NCI-H748 (cell line): ENCODE results near the gene NSMCE1.

Experiments
- DNase-seq: peaks from one replicate; lab custom pipeline; 2025; ENCODE audit not compliant: unreplicated experiment; lab: John Stamatoyannopoulos, UW

The NSMCE1 gene

GRCh38 chr16:27268376-27269299 is at the start of gene NSMCE1:
Gene NSMCE1 (minus strand): TSS chr16:27268772. CDS start chr16:27257570, 11,202 bp downstream.
- peak; percentile 95 for DNase-seq

GRCh38 chr16:27317738-27318391 is 49.3 kb upstream of the NSMCE1 start:
- DNase-seq: no peak

- no peak for DNase-seq
These were observed 48.7 kb upstream of the NSMCE1 start for GRCh38 chr16:27317320-27317719.

GRCh38 chr16:27316038-27316680 is 47.6 kb upstream of the NSMCE1 start:
- DNase-seq: no peak

GRCh38 chr16:27315333-27316037 is 46.9 kb upstream of the NSMCE1 start:
- DNase-seq: no peak

- no peak for DNase-seq
These were observed 46.4 kb upstream of the NSMCE1 start for GRCh38 chr16:27314986-27315332.

GRCh38 chr16:27314161-27314723 is 45.7 kb upstream of the NSMCE1 start:
- DNase-seq: no peak

- peak; percentile 35 for DNase-seq
These were observed 45.0 kb upstream of the NSMCE1 start, which contains the start of gene IL4R for GRCh38 chr16:27313422-27314160. Gene IL4R (plus strand): TSS chr16:27313974. CDS start chr16:27340204, 26,230 bp downstream.

- DNase-seq: no peak
These were observed 44.2 kb upstream of the NSMCE1 start for GRCh38 chr16:27312580-27313421.

- no peak for DNase-seq
These were observed 43.3 kb upstream of the NSMCE1 start for GRCh38 chr16:27311897-27312303.

- no peak for DNase-seq
These were observed 42.9 kb upstream of the NSMCE1 start for GRCh38 chr16:27311448-27311830.

- DNase-seq: no peak
These were observed 42.2 kb upstream of the NSMCE1 start for GRCh38 chr16:27310576-27311447.

GRCh38 chr16:27308792-27309191 is 40.2 kb upstream of the NSMCE1 start:
- no peak for DNase-seq

GRCh38 chr16:27305839-27306442 is 37.4 kb upstream of the NSMCE1 start:
- no peak for DNase-seq

- no peak for DNase-seq
These were observed 36.5 kb upstream of the NSMCE1 start for GRCh38 chr16:27304881-27305745.

- no peak for DNase-seq
These were observed 35.5 kb upstream of the NSMCE1 start for GRCh38 chr16:27304102-27304501.
